NCI-H1417 (cell line): ENCODE measurements around the gene GNG7.
A peak's percentile ranks its signal among the peaks of the same experiment; 100 is the strongest.
"Not testable (repeated sequence)": the region's sequence is repeated elsewhere in the genome, so short reads cannot be mapped to it uniquely, and the experiment has no call there.

Experiments used
- DNase-seq, 3 experiments: peaks; one replicate each; lab custom pipeline; 2025; lab: John Stamatoyannopoulos, UW

Gene GNG7

GRCh38 chr19:2726904-2727639 is 24.6 kb upstream of the GNG7 start:
- peak in 2 of 3 experiments; percentile 31 to 48 for DNase-seq

DNA sequence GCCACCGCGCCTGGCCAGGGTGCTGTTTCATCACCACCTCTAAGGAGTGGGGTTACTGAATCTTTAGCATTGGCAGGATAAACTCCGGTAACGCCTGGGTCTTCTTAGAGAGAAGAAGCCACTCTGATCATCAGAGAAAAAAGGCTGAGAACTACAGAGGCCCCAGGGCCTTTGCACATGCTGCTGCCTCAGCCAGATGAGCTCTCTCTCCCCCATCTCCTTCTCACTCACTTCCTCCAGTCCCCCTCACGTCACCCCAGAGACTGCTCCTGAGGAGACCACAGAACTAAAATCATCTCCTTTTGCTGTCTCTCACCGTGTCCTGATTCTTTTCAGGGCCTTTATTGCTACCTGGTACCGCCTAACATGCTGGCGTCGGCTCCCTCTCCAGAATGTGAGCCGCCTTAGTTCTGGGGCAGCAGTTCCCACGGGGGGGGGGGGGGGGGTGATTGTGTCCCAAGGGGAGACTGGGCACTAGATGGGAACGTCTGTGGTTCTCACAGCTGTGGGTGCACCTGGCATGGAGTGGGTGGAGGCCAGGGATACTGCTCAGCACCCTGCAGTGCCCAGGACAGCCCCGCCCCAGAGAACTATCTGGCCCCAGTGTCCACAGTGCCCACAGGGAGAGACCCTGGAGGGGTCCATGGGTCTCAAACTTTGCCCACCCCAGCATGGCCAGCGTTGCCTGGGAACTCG is 23.8 kb upstream of the GNG7 start:
- DNase-seq = no peak

GRCh38 chr19:2724148-2724557 is 21.7 kb upstream of the GNG7 start:
- no peak for DNase-seq

DNA sequence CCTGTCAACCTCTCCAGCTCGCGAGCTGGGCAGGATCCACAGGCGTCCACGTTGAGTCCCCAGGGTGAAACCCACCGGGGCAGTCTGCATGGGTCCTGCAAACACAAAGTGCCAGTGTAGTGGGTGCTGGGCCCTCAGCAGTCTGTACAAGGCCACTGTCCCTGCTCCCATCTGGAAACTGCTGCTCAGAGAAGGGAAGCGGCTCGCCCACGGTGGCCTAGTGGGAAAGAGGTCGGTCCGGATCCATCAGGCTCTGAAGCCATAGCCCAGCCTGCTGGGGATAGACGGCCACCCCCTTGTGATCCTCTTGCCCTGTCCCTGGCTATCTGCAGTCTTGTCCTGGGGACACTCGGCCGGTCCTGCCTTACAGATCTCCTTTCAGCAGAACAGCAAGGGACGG is 21.3 kb upstream of the GNG7 start:
- no peak for DNase-seq

GRCh38 chr19:2723345-2723715 is 20.8 kb upstream of the GNG7 start:
- DNase-seq = no peak

- DNase-seq = no peak
These were observed 20.2 kb upstream of the GNG7 start for GRCh38 chr19:2722541-2723344.

DNA sequence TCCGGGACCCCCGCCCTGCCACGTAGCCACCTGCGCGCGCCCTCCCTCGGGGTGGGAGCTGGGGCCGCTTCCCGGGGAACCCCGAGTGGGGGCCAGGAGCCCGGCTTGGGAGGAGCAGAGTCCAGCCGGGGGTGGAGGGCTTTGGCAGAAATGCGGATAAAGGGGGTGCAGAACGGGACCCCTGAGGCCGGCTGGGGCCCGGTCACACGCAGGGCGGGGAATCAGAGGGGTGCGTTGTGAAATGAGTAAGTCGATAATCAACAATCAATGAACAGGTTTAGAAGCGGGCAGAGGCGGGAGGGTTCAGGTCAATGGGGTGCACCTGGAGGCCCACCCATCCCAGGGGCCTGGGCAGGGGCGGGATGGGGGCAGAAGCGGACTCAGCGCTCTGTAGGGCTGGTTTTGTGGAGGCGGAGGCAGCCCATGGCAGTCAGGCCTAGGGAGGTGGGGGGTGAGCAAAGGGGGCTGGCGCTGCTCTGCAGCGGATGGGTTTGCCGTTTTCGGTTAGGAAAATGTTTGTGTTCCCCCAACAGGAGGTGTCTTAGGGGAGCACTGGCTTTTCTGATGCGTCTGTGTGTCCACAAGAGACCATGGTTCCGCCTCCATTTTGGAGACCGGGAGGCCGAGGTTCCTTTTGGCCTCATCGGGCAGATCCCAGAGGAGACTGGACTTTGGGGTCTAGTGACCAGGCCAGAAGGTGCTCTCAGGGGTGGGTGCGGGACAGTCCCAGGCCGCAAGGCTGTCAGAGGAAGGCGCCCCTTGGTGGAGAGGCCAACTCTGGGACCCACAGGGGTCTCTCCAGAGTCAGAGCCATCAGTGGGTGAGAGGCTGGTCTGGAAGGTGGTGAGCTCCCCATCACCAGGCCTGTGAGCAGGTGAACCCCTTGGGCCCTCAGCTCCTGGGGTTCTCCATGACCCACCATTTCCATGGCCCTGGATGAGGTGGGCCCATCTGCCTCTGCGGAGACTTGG is 19.4 kb upstream of the GNG7 start:
- peak in 2 of 3 experiments; percentile 31 to 33 for DNase-seq

DNA sequence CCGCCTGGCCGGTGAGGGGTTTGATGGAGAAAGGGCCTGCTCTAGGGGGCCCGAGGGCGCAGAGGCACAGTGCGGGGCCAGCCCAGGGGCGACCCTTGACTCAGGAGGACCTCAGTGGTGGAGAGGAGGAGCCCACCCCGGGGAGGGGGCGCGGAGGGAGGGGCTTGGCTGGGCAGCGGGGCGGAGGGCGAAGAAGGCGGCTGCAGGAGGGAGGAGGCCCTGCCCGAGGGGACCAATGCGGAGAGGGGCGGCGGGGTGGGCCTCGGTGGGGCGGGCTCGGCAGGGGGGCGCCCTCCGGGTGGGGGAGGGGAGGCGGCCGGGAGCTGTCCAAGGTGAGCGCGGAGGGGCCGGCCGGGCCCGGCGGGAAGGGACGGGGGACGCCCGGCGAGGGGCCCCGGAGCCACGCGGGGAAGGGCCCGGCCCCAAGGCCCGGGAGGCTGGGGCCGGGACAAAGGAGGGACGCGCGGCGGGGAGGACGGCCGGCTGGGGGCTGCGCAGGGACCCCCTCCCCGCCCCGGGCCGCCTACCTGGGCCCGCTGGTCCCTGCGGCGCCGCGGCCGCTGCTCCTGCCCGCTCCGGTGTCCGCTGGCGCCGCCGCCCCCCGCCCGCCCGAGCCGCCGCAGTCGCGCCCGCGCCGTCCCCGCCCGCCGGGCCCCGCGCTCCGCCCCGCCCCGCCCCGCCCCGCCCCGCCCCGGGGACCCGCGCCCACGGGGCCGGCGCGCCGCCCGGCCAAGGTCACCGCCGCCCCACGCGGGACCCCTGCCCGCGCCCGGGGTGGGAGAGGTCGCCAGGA is 18.5 kb upstream of the GNG7 start, which contains the start of gene DIRAS1:
DIRAS1 (minus strand) TSS at position 596 of the 793 bp plus-strand sequence. CDS start 3,566 bp downstream, outside the sequence.
- DNase-seq = peak in 2 of 3 experiments; percentile 31 to 56

GRCh38 chr19:2719920-2720776 is 17.7 kb upstream of the GNG7 start:
- DNase-seq = no peak

DNA sequence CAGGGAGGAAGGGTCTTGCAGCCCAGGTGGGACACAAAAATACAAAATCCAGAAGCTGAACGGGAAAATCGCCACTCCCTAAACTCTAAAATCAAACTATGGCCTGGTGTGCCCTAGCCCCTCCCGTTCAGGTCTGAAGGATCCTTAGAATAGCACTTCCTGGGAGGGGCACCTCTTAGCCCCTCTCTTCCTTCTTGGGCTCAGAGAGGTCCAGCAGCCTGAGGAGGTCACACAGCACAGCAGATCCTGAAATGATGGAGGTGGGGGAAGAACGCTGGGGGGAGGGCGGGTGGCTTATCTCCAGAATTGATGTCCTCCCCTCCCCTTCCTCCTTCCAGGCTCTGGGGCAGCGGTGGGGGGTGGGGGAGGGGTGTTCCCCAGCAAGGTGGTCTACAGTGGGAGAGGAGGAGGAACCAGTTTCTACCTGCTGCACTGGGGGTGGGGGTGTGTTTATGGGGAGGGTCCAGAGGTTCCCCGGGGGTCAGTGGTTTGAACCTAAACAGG is 16.8 kb upstream of the GNG7 start:
- no peak for DNase-seq

- no peak for DNase-seq
These were observed 15.4 kb upstream of the GNG7 start for GRCh38 chr19:2717638-2718541.

DNA sequence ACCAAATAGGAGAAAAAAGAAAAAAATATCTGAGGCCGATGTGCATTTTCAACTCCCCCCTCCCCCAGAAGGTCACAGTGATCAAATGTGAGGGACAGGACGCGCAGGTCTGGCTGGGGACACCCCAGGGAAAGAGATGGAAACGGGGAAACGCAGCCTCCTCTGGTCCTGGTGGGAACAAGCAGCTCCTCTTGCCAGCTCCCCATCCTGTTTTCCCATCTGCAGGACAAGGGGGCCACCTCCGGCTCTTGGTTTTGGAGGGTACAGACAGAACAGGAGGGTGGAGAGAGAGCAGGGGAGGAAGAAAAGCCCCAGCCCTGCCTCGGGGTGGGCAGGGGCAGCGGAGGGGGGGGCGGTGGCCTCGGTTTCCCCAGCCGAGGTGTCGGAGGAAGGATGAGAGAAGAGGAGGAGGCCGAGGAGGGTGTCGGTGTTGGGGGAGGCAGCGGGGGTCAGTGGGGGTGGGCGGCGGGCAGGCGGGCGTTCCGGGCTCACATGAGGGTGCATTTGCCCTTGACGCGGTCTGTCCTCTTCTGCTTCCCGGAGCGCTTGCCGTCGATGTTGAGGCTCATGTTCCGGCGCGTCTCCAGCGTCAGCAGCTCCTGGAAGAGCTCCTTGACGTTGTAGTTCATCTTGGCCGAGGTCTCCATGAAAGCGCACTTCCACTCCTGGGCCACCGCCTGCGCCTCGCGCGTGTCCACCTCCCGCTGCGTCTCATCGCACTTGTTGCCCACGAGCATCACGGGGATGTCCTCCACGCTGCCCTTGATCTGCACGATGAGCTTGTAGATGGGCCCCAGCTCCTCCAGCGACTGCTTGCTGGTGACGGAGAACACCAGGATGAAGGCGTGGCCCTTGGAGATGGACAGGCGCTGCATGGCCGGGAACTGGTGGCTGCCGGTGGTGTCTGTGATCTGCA is 14.5 kb upstream of the GNG7 start:
- no peak for DNase-seq

GRCh38 chr19:2716275-2716650 is 13.8 kb upstream of the GNG7 start:
- DNase-seq = no peak

DNA sequence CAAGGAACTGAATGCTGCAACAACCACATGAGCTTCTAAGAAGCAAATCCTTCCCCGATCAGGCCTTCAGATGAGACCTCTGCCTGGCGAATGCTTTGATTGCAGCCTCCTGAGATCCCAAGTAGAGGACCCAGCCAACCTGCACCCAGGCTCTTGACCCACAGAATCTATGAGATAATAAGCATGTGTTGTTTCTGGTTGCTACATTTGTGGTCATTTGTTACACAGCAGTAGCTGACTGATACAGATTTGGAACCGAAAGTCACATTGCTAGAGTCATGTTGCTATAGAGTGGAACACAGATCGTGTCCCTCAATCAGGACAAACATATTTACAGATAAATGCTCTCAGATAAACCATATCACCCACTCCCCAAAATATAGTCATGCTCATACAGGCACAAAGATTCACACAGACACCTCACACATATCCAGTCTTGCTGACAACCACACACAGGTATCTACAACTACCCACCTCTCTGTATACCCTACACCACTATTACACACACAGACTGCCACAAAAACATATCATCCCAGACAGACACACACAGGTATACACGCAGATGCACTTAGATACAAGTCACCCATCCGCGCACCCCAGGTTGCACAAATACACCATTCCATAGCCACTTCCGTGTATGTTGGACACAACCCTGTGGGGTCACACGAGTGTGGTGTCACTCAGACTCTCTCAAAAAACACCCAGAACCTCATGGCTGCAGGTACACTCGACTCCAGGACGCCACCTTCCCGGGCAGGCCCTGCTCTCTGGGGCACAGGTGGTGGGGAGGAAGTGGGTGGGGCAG is 13.2 kb upstream of the GNG7 start:
- no peak for DNase-seq

DNA sequence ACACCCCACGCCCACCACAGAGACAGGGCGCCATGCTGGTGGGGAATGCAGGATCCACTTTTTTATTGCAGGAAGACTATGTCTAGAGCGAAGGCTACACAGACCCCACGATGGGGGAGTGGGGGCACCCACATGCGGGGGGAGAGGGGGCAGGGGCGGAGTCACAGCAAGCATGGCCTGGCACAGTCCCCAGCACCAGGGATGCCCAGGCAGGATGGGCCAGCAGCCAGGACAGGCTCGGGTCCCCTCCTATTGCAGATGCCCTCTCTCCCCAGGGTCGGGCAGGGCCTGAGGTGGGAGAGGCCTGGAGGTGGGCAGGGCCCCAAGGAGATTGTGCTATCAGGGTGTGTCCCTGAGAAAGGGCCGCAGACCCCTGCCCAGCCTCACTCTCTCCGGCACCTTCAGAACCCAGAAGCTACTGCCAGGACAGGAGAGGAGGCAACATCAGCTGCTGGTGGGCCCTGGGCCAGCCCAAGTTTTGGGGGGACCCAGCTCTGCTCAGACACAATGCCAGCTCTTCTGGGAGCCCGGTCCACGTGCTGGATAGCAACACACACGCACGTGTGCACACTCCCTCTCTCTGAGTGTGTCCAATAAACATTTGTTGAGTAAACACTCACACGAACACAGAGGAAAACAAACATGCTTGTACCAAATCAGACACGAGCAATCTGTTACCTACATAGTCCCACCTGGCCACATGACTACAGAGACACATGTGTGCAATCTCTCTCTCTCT is 12.2 kb upstream of the GNG7 start:
- no peak for DNase-seq

DNA sequence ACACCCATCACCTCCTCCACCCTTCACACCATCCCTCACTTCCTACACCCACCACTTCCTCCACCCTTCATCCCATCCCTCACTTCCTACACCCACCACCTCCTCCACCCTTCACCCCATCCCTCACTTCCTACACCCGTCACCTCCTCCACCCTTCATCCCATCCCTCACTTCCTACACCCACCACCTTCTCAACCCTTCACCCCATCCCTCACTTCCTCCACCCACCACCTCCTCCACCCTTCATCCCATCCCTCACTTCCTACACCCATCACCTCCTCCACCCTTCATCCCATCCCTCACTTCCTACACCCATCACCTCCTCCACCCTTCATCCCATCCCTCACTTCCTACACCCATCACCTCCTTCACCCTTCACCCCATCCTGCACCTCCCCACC is 11.6 kb upstream of the GNG7 start:
- DNase-seq = not testable (repeated sequence)
